ENCODE results near the gene HOXA13. TPM values are rescaled to one million over a fixed set of nuclear protein-coding genes. Genes with fewer than 3 reads are reported as not detected.

Gene HOXA13
- 14.5 TPM for total RNA-seq

DNA sequence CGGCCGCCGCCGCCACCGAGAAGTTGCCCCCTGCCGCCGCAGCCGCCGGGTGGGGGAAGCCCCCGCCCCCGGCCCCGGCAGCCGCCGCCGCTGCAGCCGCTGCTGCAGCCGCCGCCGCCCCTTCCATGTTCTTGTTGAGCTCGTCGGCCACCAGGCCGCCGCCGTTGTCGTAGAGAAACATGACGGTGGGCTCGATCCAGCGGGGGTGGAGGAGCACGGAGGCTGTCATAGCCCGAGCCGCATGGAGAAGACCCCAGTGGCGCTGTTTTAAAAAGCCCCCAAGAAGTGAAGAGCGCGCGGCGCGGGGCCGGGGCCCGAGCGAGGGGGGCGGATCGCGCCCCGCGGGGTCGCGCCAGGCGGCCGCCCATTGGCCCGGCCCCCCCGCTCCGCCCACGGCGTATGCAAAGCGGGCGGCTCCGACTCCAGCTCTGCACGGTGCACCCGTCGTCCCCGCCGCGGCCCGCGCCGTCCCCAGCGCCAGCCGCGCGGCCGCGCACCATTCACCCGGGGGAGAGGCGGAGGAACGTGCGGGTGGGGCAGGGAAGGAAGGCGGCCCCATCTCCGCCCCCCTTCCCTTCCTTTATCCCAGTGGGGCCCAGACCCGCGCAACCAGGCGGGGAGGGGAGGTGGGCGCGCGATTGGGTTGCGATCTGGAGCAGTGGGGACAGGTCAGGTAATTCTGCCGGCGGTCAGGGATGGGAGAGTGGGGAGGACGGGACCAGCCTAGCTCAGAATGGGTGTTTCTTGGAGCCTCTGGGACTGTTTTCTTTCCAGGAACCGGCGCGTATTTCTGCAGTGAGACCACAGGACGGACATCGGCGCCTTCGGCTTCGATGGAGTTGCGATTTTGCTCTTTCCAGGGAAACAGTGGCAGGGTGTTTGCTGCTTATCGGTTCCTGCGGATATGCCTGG, at the start of gene HOXA13:
Gene HOXA13, minus strand, starts transcription at position 243 of the 912 bp plus-strand sequence. Its CDS starts 14 bp downstream, at position 229.
- intact Hi-C loops (cut with DNase I), result loop anchor here (5.0 to 10.0 kb wide), 3 partner anchors 377 to 725 kb away; no protein-coding TSS in a partner anchor
- peak within 1 kb of the TSS; percentile 99 for H3K27ac ChIP-seq
- DNase-seq (ENCODE audit: extremely low spot score in 2 of 2), result peak; percentile 90 to 92

DNA sequence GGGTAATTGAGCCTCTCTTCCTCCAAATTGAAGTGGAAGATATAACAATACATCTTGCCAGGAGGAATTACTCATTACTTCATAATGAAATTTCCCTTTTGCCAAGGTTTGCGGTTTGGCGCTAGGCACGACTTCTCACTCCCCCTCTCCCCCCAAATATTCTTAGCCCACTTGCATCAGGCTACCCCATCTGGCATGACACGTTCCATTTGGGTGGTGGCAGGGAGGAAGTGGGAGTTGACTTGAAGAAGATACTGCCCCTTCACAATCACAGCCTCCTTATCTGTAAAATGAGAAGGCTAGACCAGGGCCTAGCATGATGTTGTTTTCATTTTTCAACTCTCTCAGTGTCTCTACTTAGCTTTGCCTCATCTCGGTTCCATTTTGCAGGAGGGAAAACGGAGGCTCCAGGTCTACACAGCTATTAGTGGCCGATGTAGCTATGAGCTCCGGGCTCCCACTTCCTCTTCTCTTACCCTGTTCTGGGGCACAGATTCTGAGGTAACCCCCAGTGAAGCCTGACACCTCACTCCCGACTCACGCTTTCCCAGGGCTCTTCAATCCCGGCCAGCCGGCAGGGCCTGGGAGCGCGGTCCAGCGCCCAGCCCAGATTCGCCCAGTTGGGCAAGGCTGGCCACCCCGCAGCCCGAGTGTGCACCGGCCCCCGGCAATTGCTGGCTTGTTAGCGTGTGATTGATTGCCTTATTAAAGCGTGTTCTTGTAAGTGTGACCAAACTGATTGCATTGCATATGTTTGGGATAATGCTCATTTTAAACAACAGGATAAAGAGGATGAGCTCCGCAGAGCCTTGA, 49.2 kb upstream of the HOXA13 start:
- Histone ChIP-seq H3K9me3 (no peaks in the 10 kb centered on the region), H3K27ac (no peak overlapping the region), H3K4me3 (no peak overlapping the region), H3K4me1 (peaks cover 9% of the 10 kb centered on the region), H3K27me3 (no peaks in the 10 kb centered on the region), H3K36me3 (no peaks in the 10 kb centered on the region)
- DNase-seq (ENCODE audit: extremely low spot score in 2 of 2), result no peak
- TF ChIP-seq, protein P1, sequence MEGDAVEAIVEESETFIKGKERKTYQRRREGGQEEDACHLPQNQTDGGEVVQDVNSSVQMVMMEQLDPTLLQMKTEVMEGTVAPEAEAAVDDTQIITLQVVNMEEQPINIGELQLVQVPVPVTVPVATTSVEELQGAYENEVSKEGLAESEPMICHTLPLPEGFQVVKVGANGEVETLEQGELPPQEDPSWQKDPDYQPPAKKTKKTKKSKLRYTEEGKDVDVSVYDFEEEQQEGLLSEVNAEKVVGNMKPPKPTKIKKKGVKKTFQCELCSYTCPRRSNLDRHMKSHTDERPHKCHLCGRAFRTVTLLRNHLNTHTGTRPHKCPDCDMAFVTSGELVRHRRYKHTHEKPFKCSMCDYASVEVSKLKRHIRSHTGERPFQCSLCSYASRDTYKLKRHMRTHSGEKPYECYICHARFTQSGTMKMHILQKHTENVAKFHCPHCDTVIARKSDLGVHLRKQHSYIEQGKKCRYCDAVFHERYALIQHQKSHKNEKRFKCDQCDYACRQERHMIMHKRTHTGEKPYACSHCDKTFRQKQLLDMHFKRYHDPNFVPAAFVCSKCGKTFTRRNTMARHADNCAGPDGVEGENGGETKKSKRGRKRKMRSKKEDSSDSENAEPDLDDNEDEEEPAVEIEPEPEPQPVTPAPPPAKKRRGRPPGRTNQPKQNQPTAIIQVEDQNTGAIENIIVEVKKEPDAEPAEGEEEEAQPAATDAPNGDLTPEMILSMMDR (IDR thresholded peaks at IDR 0.05), result no peak
- TF ChIP-seq POLR2AphosphoS5 (IDR thresholded peaks at IDR 0.05; ENCODE audit: insufficient read depth in 1 of 2, low read depth in 1 of 2) (no peak), POLR2A (IDR thresholded peaks at IDR 0.05) (no peak)
- intact Hi-C loops (cut with DNase I), result no loop called here

More for the DNA sequence above, at the start of gene HOXA13:
- peak within 1 kb of the TSS; percentile 88 to 91 for H3K4me3 ChIP-seq
- TF ChIP-seq, protein P1 (IDR thresholded peaks at IDR 0.05), result no peak
- TF ChIP-seq POLR2A (IDR thresholded peaks at IDR 0.05) (peak in 1 of 2 donors; percentile 88), POLR2AphosphoS5 (IDR thresholded peaks at IDR 0.05; ENCODE audit: insufficient read depth in 1 of 2, low read depth in 1 of 2) (peak; percentile 64 to 98)
- H3K9me3 ChIP-seq, result no peaks in the 10 kb centered on the region
- H3K4me1 ChIP-seq, result peaks cover 39% of the 10 kb centered on the region
- H3K36me3 ChIP-seq, result no peaks in the 10 kb centered on the region
- H3K27me3 ChIP-seq, result peaks cover 11% of the 10 kb centered on the region

DNA sequence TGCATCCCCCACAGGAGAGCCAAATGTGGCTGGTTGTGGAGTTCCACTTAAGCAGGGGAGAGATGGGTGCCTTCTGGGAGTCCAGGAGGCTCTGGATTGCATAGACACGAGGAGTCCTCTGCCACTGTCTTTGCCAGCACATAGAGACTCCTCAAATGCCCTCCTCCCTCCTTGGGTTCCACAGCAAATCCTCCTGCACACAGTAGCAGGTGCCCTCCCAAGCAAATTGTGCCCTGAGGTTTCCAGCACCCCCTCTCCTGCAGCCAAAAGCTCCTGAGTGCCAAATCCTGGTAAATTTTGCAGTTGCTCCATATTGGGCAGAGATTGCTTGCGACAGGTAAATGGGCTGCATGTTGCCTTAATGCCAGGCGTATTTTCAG, 48.5 kb upstream of the HOXA13 start:
- H3K9me3 ChIP-seq, result no peaks in the 10 kb centered on the region
- no peak overlapping the region for H3K4me3 ChIP-seq
- intact Hi-C loops (cut with DNase I), result no loop called here
- no peaks in the 10 kb centered on the region for H3K27me3 ChIP-seq
- TF ChIP-seq, protein P1 (IDR thresholded peaks at IDR 0.05), result no peak
- TF ChIP-seq POLR2AphosphoS5 (IDR thresholded peaks at IDR 0.05; ENCODE audit: insufficient read depth in 1 of 2, low read depth in 1 of 2), result no peak
- TF ChIP-seq POLR2A (IDR thresholded peaks at IDR 0.05), result no peak
- DNase-seq (ENCODE audit: extremely low spot score in 2 of 2), result no peak
- no peak overlapping the region for H3K27ac ChIP-seq
- no peaks in the 10 kb centered on the region for H3K36me3 ChIP-seq
- H3K4me1 ChIP-seq, result peaks cover 16% of the 10 kb centered on the region

DNA sequence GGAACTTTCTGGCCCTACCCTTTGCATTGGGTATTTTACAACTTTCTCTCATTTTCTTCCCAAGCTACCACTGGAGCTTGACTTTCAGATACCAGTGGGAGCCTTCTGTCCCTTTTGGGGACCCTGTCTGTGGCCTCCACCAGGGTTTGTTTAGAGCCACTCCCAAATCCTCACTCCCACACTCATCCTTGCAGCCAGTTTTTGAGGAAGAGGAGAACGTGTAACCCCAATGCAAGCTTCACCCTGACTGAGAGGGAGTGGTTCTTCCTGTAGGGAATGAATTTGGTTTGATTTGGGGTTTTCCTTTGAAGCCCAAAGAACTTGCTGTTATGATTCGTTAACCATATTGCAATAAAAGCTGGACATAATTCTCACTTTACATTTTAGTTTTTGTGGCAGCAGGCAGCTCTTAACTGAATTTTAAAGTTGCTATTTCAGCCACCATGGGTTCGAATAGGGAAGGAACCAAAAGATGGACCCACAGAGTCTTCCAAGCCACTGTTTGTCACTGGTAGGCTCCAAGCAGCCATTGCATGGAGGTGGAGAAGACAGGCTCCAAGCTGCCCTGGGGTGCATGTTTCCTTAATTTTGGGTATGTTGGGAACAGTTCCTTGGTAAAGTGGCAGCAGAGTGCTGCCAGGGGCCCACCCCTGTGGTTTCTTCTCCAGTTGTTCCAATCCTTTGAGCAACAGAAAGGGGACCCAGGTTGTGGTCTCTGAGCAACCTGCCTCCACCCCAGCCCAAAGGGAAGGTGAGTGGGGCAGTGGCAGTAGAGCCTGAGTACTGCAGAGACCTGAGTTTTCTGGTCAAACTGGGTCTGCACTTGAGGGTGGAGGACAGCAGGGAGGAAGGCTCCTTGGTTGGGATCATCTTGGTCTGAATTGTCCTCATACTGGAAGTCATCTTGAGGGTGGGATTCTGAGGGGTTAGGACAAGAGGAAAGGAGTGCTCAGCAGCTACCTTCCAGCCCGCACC, 47.8 kb upstream of the HOXA13 start:
- no peak for TF ChIP-seq POLR2AphosphoS5 (IDR thresholded peaks at IDR 0.05; ENCODE audit: insufficient read depth in 1 of 2, low read depth in 1 of 2)
- TF ChIP-seq, protein P1 (IDR thresholded peaks at IDR 0.05), result no peak
- no peak for TF ChIP-seq POLR2A (IDR thresholded peaks at IDR 0.05)
- DNase-seq (ENCODE audit: extremely low spot score in 2 of 2), result no peak
- intact Hi-C loops (cut with DNase I), result no loop called here
- no peak overlapping the region for H3K27ac ChIP-seq
- no peaks in the 10 kb centered on the region for H3K36me3 ChIP-seq
- no peaks in the 10 kb centered on the region for H3K9me3 ChIP-seq
- peaks cover 23% of the 10 kb centered on the region for H3K4me1 ChIP-seq
- no peaks in the 10 kb centered on the region for H3K27me3 ChIP-seq
- H3K4me3 ChIP-seq, result no peak overlapping the region

Data from vagina (tissue), 2 donors.